ENCODE results near the gene KSR2. TPM values are rescaled to one million over a fixed set of nuclear protein-coding genes. Genes with fewer than 3 reads are reported as not detected.
A peak's percentile ranks its signal among the peaks of the same experiment; 100 is the strongest.

The KSR2 gene
- total RNA-seq, 2 donors from 2014 or later = 0.07 to 0.08 TPM

DNA sequence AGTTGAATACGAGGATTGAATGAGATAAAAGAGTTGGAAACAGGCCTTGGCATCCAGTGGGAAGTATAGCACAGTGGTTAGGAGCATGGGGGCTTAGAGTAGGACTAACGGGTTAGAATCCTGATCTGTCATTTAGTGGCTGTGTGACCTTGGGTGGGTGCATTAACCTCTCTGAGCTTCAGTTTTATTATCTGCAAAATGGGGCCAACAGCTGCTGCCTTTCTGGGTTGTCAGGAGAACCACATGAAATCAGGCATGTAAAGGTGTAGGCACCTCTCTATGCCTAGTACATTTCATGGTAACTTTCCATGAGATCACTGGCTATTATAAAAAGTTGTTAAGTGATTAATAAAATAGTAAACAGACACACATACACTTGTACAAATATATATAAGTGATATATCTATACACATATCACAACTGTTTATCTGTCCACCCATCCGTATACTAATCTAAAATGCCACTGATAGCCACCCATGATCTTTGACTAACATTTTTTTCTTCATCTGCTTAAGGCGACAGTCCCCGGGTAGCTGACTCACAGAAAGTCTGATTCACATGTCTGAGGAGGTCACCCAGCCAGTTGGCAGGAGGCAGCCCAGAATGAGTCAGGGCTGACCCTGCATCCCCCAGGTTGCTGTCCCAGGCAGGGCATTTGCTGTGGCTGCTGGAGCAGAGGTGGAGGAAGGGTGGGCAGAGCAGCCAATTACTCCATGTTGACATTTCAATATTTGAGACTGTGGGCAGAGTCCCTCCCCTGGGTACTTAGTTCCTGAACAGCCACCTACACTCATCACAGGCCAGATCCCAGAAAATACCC, 481.7 kb downstream of the KSR2 start:
- no peak for DNase-seq (ENCODE audit: low spot score)
- no peaks in the 10 kb centered on the region for H3K27me3 ChIP-seq
- H3K4me1 ChIP-seq = no peaks in the 10 kb centered on the region
- H3K36me3 ChIP-seq = no peaks in the 10 kb centered on the region
- H3K27ac ChIP-seq = peak overlapping the region in 1 of 2 donors; percentile 18
- H3K4me3 ChIP-seq = no peak overlapping the region
- no peak for TF ChIP-seq CTCF (IDR thresholded peaks at IDR 0.05)
- H3K9me3 ChIP-seq = peaks cover 0 to 2% of the 10 kb centered on the region in 2 donors

DNA sequence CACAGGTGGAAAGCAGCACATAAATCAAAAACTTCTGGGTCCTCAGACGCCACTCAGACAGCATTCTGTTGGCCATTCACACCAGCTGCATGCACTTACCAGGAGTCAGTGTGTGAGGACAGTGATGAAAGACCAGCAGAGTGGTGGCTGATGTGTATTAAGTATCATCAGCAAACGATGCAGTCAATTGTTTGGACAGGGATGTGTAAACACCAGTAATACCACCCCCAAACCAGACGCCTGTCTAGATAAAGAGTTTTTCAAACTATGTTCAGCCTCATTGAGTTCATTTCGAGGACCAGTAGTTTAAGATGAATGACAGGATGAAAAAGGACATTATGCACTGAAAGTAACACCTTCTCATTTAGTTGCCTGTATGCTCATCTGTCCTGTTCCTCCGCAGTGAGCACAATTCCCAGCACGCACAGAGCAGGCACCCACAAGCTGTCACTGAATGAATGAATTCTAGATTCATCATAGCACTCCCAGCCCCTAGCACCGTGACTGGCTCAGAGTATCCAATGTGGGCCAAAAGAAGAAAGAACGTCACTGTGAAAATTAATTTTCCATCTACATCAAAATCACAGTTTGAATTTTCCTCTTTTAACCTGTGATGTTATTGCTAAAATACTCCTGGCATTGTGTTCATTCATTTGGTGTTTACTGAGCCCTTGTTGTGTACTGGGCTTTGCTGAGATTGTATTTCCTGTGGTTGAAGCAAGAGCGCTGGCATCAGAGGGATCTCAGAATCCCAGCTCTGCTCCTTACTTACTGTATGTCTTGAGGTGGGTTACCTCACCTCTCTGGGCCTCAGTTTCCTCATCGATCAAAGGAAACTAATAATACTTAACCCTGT, 482.6 kb downstream of the KSR2 start:
- Histone ChIP-seq H3K9me3 (peaks cover 0 to 7% of the 10 kb centered on the region in 2 donors), H3K36me3 (no peaks in the 10 kb centered on the region), H3K4me3 (no peak overlapping the region), H3K4me1 (no peaks in the 10 kb centered on the region), H3K27ac (peak overlapping the region in 1 of 2 donors; percentile 18), H3K27me3 (no peaks in the 10 kb centered on the region)
- DNase-seq (ENCODE audit: low spot score) = no peak
- no peak for TF ChIP-seq CTCF (IDR thresholded peaks at IDR 0.05)

GRCh38 chr12:117484901-117485300, 483.9 kb downstream of the KSR2 start:
- H3K36me3 ChIP-seq = no peaks in the 10 kb centered on the region
- no peak overlapping the region for H3K27ac ChIP-seq
- no peak for TF ChIP-seq CTCF (IDR thresholded peaks at IDR 0.05)
- H3K4me3 ChIP-seq = no peak overlapping the region
- no peaks in the 10 kb centered on the region for H3K27me3 ChIP-seq
- H3K4me1 ChIP-seq = no peaks in the 10 kb centered on the region
- DNase-seq (ENCODE audit: low spot score) = no peak
- peaks cover 0 to 7% of the 10 kb centered on the region in 2 donors for H3K9me3 ChIP-seq

DNA sequence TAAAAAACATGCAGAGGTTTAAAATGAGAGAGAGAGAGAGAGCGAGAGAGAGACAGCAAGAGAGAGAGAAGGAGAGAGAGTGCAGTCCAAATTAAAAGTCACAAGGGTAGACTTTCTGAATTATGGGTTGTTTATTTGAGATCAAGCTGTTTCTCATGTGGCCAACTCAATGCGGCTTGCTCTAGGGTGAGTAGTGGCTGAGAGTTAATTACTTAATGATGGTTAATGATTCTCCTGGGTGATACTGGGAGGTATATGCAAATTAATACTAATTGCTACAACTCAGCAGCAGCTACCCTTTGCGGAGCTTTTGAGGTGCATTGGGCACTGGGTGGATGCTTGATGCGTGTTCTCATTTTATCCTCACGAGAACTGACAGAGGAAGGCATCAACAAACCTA, 485.3 kb downstream of the KSR2 start:
- TF ChIP-seq CTCF (IDR thresholded peaks at IDR 0.05) = no peak
- H3K27ac ChIP-seq = no peak overlapping the region
- no peaks in the 10 kb centered on the region for H3K36me3 ChIP-seq
- DNase-seq (ENCODE audit: low spot score) = no peak
- H3K9me3 ChIP-seq = peaks cover 0 to 7% of the 10 kb centered on the region in 2 donors
- no peaks in the 10 kb centered on the region for H3K4me1 ChIP-seq
- no peaks in the 10 kb centered on the region for H3K27me3 ChIP-seq
- no peak overlapping the region for H3K4me3 ChIP-seq

GRCh38 chr12:117481470-117481869, 487.3 kb downstream of the KSR2 start:
- no peaks in the 10 kb centered on the region for H3K27me3 ChIP-seq
- H3K36me3 ChIP-seq = no peaks in the 10 kb centered on the region
- TF ChIP-seq CTCF (IDR thresholded peaks at IDR 0.05) = no peak
- H3K4me1 ChIP-seq = no peaks in the 10 kb centered on the region
- H3K27ac ChIP-seq = no peak overlapping the region
- H3K9me3 ChIP-seq = peaks cover 0 to 7% of the 10 kb centered on the region in 2 donors
- no peak for DNase-seq (ENCODE audit: low spot score)
- no peak overlapping the region for H3K4me3 ChIP-seq

Measured in right atrium auricular region (tissue), 2 donors.